Esophagus squamous epithelium (tissue), 5 donors: ENCODE results near the gene SLC29A1. TPM values are rescaled to one million over a fixed set of nuclear protein-coding genes. Genes with fewer than 3 reads are reported as not detected.
A peak's percentile ranks its signal among the peaks of the same experiment; 100 is the strongest.

Experiments used
- DNase-seq: peaks from one replicate; lab custom pipeline; 2025; lab: John Stamatoyannopoulos, UW
- H3K27ac ChIP-seq, 4 donors: fragments of 200-600 bp; sonication (generic); one replicate each; pipeline ENCODE4 v1.5.1; 2016 to 2019; ENCODE audit warnings: mild to moderate bottlenecking in 1 of 4
- H3K27me3 ChIP-seq, 4 donors: fragments of 200-600 bp; sonication (generic); 1 replicate in 3 of 4; 2 replicates in 1 of 4; pipeline versions ENCODE4 v1.5.1 to v1.6.0; 2017 to 2021; ENCODE audit warnings: antibody characterized with exemption in 1 of 4
- H3K36me3 ChIP-seq, 3 donors: fragments of 200-600 bp; sonication (generic); one replicate each; pipeline ENCODE4 v1.5.1; 2016 to 2019
- H3K4me1 ChIP-seq, 3 donors: fragments of 200-600 bp; sonication (generic); one replicate each; pipeline ENCODE4 v1.5.1; 2017 to 2019
- H3K4me3 ChIP-seq, 4 donors: fragments of 200-600 bp; sonication (generic); 1 replicate in 3 of 4; 2 replicates in 1 of 4; pipeline ENCODE4 v1.5.1; 2016 to 2019; ENCODE audit warnings: mild to moderate bottlenecking in 2 of 4, moderate library complexity in 1 of 4
- H3K9me3 ChIP-seq, 3 donors: fragments of 200-600 bp; sonication (generic); one replicate each; pipeline ENCODE4 v1.5.1; 2016 to 2019
- POLR2A ChIP-seq, 4 donors: fragments of 450-650 bp; IDR thresholded peaks; one replicate each; pipeline ENCODE4 v1.6.1; 2017; ENCODE audit warnings: antibody characterized with exemption in 4 of 4, mild to moderate bottlenecking in 4 of 4, moderate library complexity in 3 of 4
- WGBS, 2 donors: methylation state at CpG; one replicate each; pipeline ENCODE4 v1.1.5; 2018; 5-methylcytosine and 5-hydroxymethylcytosine counted together
- intact Hi-C: fragments of 100-400 bp; cut with DNase I; formaldehyde crosslinking; loops from one replicate; pipeline ENCODE4 v1.15.0; 2022
- total RNA-seq, 4 donors: library from RNA; depleted of rRNA; stranded (reverse); fragments of >200 nt; gene quantifications; one replicate each; pipeline ENCODE4 v1.1.0, GENCODE V29; 2016
- TF ChIP-seq, protein P1 (sequence below), 6 experiments: fragments of 450-650 bp in 4 of 6; fragments of 200-600 bp in 2 of 6; sonication (generic) in 2 of 6; IDR thresholded peaks; one replicate each; pipeline ENCODE4 v1.5.1; 2016 to 2019; ENCODE audit warnings: antibody characterized with exemption in 6 of 6, mild to moderate bottlenecking in 4 of 6, moderate library complexity in 4 of 6
- donor health status: DM: yes; HTN: yes; CAD: no.

Gene SLC29A1
- total RNA-seq, 4 donors from 2014 or later: 12.7 to 24.8 (median 22.3) TPM

- intact Hi-C loops: no loop called here
- no peak for TF ChIP-seq POLR2A (IDR thresholded peaks at IDR 0.05)
- TF ChIP-seq, protein P1, sequence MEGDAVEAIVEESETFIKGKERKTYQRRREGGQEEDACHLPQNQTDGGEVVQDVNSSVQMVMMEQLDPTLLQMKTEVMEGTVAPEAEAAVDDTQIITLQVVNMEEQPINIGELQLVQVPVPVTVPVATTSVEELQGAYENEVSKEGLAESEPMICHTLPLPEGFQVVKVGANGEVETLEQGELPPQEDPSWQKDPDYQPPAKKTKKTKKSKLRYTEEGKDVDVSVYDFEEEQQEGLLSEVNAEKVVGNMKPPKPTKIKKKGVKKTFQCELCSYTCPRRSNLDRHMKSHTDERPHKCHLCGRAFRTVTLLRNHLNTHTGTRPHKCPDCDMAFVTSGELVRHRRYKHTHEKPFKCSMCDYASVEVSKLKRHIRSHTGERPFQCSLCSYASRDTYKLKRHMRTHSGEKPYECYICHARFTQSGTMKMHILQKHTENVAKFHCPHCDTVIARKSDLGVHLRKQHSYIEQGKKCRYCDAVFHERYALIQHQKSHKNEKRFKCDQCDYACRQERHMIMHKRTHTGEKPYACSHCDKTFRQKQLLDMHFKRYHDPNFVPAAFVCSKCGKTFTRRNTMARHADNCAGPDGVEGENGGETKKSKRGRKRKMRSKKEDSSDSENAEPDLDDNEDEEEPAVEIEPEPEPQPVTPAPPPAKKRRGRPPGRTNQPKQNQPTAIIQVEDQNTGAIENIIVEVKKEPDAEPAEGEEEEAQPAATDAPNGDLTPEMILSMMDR (IDR thresholded peaks at IDR 0.05): no peak
- H3K27me3 ChIP-seq: no peaks in the 10 kb centered on the region
- H3K27ac ChIP-seq: peak overlapping the region in 3 of 4 donors; percentile 86 to 91 (median 90)
- peak overlapping the region; percentile 43 to 85 (median 62) for H3K4me3 ChIP-seq
- H3K9me3 ChIP-seq: no peaks in the 10 kb centered on the region
- WGBS, 2 donors: 9 to 12% methylated on average over 10 to 12 of the region's 18 CpGs
- H3K4me1 ChIP-seq: peaks cover 56 to 87% (median 68%) of the 10 kb centered on the region in 3 donors
- peaks cover 0 to 5% (median 3%) of the 10 kb centered on the region in 3 donors for H3K36me3 ChIP-seq
- DNase-seq: no peak
Measured at GRCh38 chr6:44224029-44224964, 902 bp downstream of the SLC29A1 start.

GRCh38 chr6:44224965-44225305 is 1.5 kb downstream of the SLC29A1 start:
- Histone ChIP-seq H3K4me3 (no peak overlapping the region), H3K36me3 (peaks cover 2 to 11% (median 3%) of the 10 kb centered on the region in 3 donors), H3K9me3 (no peaks in the 10 kb centered on the region), H3K27me3 (no peaks in the 10 kb centered on the region), H3K4me1 (peaks cover 51 to 81% (median 62%) of the 10 kb centered on the region in 3 donors), H3K27ac (peak overlapping the region in 1 of 4 donors; percentile 90)
- no peak for DNase-seq
- WGBS, 2 donors: 83 to 88% methylated on average over 2 to 4 of the region's 4 CpGs
- intact Hi-C loops: no loop called here
- TF ChIP-seq POLR2A (IDR thresholded peaks at IDR 0.05): no peak
- TF ChIP-seq, protein P1 (IDR thresholded peaks at IDR 0.05): no peak

- WGBS, 2 donors: 91% methylated on average over 5 to 6 of the region's 8 CpGs
- Histone ChIP-seq H3K4me3 (no peak overlapping the region), H3K27me3 (no peaks in the 10 kb centered on the region), H3K27ac (peak overlapping the region in 3 of 4 donors; percentile 62 to 65 (median 63)), H3K4me1 (peaks cover 47 to 72% (median 61%) of the 10 kb centered on the region in 3 donors), H3K36me3 (peaks cover 3 to 19% (median 8%) of the 10 kb centered on the region in 3 donors), H3K9me3 (no peaks in the 10 kb centered on the region)
- intact Hi-C loops: no loop called here
- no peak for DNase-seq
- TF ChIP-seq, protein P1 (IDR thresholded peaks at IDR 0.05): no peak
- no peak for TF ChIP-seq POLR2A (IDR thresholded peaks at IDR 0.05)
Measured at GRCh38 chr6:44225579-44226325, 2.4 kb downstream of the SLC29A1 start.

DNA sequence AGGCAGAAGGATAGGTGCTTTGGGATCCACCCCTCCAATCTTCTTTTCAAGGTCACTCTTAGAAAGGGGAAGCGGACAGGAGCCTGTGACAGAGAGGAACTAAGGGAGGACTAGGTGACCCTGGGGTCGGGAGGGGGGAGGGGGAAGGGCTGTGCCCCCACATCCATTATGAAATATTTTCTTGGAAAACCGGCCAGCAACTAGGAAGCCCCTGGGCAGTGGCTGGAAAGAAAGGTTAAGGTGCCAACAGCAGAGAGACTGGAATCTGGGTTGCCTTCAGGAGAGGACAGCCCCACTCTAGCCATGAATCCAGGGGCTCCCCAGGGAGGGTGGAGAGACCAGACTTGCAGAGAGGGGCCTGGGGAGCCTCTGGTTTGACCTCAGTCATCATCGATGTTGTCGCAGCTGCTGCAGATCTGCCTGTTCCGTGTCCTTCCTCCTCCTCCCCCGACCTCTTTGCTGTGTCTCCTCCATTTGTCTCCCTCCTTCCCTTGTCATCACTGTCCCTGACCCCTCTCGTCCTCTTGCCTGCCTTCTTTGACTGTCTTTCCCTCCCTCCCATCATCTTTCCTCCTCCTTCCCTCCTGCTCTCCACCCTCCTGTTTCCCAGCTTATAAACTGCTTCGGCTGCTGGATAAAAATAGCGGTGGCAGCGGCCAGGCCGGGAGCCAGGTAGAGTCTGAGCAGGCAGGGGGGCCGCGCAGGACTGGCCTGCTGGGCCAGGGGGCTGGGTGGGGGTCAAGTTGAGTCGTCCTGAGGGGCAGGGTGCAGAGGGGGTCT is 3.2 kb downstream of the SLC29A1 start:
- Histone ChIP-seq H3K27me3 (no peaks in the 10 kb centered on the region), H3K4me3 (peak overlapping the region in 1 of 4 donors; percentile 35), H3K27ac (peak overlapping the region in 3 of 4 donors; percentile 62 to 65 (median 63)), H3K4me1 (peaks cover 39 to 64% (median 53%) of the 10 kb centered on the region in 3 donors), H3K36me3 (peaks cover 3 to 26% (median 8%) of the 10 kb centered on the region in 3 donors), H3K9me3 (no peaks in the 10 kb centered on the region)
- WGBS, 2 donors: 61 to 69% methylated on average over 11 to 14 of the region's 15 CpGs
- TF ChIP-seq, protein P1 (IDR thresholded peaks at IDR 0.05): no peak
- no peak for TF ChIP-seq POLR2A (IDR thresholded peaks at IDR 0.05)
- intact Hi-C loops: no loop called here
- no peak for DNase-seq
